Right forelimb (tissue), 1 donor: ENCODE results near the gene AHDC1.
A peak's percentile ranks its signal among the peaks of the same experiment; 100 is the strongest.

Experiments
- DNase-seq: peaks from one replicate; pipeline ENCODE4 v3.0.0-alpha.2; 2018

Gene AHDC1

GRCh38 chr1:27596986-27597385 lies 7.0 kb downstream of the AHDC1 start:
- no peak for DNase-seq

DNA sequence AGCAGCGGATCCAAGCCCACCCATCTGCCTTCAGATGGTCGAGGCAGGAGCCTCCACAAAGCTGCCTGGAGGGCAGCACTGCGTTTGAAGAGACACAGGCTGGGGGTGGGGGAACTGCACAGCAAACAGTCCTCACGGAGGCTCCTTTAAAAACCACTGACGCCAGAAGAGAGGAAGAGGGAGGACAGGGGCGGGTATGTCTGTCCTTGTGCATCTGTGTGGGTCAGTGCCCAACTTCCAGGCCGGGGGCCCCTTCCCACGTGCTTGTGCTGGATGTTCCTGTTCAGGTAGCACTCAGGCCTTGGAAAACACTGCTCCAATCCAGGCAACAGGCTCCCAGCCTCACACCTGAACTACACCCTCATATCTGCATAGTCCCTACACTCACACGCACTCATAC lies 7.7 kb downstream of the AHDC1 start:
- no peak for DNase-seq

DNA sequence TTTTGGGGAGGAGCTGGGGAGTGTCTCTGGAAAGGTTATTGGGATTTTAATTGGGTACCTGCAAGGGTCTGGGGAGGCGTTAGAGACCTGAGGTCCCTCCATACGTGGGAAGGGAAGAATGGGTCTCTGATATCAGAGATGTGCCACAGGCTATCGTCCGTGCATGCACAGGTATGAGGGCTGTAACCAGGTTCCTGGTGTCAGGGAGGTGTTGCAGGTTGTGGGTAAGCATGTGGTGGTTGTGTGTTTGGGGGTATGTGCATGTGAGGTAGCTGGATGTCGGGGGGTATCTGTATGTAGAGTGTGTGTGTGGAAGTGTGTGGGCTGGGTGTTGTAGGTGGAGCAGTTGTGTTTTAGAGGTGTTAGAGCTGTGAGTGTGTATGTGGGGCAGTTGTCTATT lies 8.3 kb downstream of the AHDC1 start:
- no peak for DNase-seq

GRCh38 chr1:27594564-27595510 lies 9.1 kb downstream of the AHDC1 start:
- no peak for DNase-seq

DNA sequence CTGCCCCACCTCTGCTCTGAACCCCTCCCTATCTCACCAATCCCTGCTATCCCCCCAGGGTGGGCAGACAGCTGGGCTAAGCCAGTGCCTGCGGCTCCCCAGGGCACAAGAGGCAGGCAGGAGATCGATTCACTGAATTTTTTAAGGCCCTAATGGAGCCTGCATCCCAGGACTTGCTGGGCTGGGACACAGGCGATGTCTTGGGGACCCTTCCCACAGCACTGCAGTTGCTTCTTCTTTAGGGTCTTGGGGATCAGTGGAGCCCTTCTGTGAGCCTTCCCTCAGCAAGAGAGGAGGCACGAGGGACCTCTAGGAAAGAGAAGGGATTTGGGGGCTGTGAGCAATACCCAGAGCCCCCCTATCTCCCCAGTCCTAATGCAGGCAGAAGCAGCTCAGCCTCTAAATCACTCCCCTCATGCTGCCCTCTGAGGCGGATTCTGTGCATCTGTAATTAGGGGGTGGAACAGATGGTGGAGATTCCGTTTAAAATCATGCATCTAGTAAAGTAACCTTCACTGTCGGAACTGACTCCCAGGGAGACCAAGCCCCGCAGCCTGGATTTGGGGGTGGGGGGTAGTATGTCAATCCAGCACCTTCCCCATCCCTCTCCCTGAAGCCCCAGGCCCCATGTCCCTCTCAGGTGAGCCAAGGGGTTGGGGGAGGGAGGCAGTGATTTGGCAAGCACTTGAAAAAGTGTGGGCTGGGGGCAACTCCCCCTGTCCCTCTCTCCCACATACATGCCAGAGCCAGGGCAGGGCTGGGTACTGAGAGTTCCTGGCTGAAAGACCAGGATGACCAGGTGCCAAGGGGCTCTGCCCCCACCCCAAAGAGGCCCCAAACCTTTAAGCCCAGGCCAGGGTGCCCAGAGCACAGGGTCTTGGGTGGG lies 10.0 kb downstream of the AHDC1 start:
- no peak for DNase-seq

- DNase-seq, result no peak
Measured at GRCh38 chr1:27592931-27593677, 10.8 kb downstream of the AHDC1 start.

DNA sequence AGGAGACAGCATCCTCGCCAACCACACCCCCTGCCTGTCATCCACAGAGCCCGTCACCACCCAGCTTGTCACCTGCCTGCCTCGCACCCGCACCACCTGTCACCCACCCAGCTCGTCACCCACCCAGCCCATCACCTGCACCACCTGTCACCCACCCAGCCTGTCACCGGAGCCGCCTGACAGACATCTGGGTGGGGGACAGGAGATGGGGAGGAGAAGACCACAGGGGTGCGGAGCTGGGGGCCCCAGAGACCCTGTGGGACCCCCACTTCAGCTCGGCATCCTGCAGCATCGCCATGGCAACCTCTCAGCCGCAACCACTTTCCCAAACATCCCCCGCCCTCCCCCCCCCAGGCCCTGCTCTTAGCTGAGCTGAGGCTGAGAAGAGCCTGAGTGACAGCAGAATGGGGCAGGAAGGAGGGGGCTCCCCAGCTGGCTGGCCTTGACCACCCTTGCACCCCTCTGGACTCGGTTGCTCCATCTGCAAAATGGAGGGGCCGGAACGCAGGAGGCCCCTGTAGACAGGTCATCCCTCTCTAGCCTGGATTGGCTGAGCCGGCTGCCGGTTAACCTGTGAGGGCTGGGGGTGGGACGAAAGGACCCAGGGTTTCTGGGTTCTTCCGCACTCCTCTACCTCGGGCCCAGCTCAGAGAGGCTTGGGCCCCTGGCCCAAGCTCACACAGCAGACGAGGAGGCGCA lies 11.6 kb downstream of the AHDC1 start:
- DNase-seq, result no peak

DNA sequence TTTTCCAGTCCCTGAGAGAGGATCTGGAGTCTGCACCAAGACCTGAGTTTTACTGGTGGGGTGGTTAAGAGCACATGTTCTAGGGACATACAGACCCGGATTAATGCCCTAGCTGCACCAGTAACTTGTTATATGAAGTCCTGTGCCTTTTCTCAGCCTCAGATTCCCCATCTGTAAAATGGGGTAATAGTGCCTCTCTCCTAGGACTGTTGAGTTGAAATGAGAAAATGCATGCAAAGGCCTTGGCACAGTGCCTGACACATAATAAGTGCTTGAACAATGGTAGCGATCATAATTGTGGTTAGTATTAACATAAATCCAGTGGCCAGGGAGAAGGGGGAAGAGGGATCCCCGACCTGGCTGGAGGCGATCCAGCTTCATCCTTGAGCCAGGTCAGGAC lies 12.3 kb downstream of the AHDC1 start:
- DNase-seq, result no peak

- no peak for DNase-seq
Measured at GRCh38 chr1:27590917-27591508, 12.9 kb downstream of the AHDC1 start.

- DNase-seq, result peak; percentile 59
Measured at GRCh38 chr1:27589841-27590426, 14.0 kb downstream of the AHDC1 start.

DNA sequence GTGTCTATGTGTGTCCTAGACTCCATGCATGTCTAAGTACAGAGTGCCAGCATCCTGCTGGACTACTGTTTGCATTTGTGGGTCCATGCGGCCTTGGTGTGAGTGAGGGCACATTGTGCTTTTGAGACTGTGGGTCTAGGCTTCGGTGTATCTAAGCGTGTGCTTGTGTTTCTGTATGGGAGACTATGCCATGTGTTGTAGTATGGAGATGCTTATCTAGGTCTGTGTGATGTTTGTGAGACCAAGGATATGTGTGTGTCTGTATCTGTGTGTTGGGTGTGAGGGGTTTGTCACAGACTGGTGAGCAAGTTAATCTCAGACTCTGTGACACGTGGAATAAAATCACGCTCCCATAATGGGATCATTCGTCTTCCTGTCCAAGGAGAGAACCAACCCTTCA lies 14.5 kb downstream of the AHDC1 start:
- peak; percentile 40 for DNase-seq

GRCh38 chr1:27588256-27589232 lies 15.4 kb downstream of the AHDC1 start:
- peak; percentile 41 for DNase-seq

DNA sequence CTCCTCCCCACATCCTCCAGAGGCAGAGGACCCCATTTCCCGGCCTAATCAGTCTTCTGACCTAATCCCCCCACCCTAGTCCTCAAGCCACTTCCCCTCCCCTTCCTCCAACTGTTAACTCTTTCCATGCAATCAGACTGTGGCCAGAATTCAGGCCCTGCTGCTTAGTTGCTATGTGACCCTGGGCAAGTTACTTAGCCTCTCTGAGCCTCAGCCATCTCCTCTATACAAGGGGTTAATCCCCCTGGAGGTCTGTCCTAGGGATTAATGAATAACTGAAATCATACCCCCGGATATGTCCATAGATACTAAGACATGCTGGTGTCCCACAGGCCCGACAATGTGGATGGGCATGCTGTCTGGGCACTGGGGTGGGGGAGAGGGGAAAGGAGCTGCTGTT lies 18.3 kb downstream of the AHDC1 start:
- DNase-seq, result no peak

GRCh38 chr1:27584453-27584852 lies 19.5 kb downstream of the AHDC1 start:
- DNase-seq, result no peak

DNA sequence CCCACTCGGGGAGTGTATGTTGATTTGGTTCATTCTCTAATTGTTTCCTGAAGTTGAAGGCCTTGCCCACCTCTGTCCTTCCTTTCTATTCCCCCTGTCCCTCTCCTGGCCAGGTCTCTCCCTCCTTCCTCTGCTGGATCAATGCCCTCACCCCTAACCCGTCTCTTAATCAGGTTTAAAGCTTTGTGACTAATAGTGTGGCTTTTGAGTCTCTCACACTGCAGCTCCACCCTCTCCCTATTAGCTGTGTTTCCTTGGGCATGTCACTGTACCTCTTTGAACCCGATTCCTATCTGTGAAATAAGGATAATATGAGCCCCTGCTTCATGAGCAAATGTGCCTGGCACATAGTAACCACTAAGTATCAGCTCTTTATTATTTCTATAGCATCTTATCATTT lies 20.5 kb downstream of the AHDC1 start:
- DNase-seq, result no peak

DNA sequence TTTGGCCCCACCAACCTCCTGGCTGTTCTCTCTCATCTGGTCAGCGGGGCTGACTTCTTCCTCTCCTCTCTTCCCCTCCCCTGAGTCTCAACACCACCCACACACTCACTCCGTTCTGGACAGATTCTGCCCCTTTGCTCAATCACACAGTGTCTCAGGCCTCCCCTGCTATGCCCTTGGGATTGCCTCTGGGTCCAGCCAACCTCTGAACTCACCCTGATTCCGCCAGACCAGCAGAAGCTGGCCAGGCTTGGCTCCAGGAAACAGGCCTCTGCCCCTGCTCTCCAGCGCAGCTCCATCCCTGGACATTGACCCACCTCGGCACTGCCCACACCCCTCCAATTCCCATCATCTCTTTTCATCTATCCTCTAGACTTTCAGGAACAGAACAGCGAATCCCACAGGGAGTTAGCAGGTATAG lies 22.1 kb downstream of the AHDC1 start:
- no peak for DNase-seq

- no peak for DNase-seq
Measured at GRCh38 chr1:27577504-27578188, 26.3 kb downstream of the AHDC1 start.

- no peak for DNase-seq
Measured at GRCh38 chr1:27576806-27577227, 27.1 kb downstream of the AHDC1 start.

DNA sequence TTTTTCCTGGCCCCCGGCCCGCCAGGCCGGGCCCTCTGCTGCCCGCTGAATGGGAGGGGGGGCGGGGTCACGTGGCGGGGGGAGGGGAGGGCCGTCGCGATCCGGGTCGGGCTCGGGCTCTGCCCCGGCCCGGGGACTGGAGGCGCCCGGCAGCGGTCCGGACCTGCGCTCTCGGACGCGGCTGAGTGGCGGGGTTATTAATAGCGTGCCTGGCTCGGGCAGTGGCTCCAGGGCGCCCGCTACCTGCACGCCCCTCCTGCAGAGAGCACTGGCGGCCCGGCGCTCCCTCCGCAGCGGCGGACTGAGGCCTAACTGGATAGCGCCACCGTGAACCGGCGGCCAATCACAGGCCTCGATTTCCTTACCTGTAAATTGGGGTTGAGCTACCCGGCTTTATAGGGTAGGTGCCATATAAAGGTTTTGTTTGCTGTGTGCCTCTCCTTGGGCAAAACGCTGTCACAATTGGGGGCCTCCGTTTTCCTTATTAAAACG lies 28.1 kb downstream of the AHDC1 start:
- peak; percentile 83 for DNase-seq
